ENCODE data around the gene ZNF496.
"Not testable (repeated sequence)": the region's sequence is repeated elsewhere in the genome, so short reads cannot be mapped to it uniquely, and the experiment has no call there.

The ZNF496 gene

DNA sequence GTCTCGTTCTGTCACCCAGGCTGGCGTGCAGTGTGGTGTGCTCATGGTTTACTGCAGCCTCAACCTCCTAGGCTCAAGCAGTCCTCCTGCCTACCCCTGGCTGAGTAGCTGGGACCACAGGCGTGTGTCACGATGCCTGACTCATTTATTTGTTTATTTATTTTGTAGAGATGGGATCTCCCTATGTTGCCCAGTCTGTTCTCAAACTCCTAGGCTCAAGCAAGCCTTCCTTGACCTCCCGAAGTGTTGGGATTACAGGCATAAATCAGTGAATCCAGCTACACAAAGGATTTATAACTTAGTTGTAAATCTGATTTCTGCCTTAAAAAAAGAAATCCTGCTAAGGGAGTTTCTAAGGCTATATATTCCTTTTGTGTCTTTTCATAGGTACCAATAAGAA lies 30.5 kb upstream of the ZNF496 start:
- no peak overlapping the region for H3K27ac ChIP-seq
- TF ChIP-seq CTCF (IDR thresholded peaks at IDR 0.05) (no peak), ZFX (IDR thresholded peaks at IDR 0.05; ENCODE audit: borderline replicate concordance) (no peak)

- no peak overlapping the region for H3K27ac ChIP-seq
- TF ChIP-seq CTCF (IDR thresholded peaks at IDR 0.05) = no peak
- TF ChIP-seq ZFX (IDR thresholded peaks at IDR 0.05; ENCODE audit: borderline replicate concordance) = no peak
Observed at GRCh38 chr1:247360991-247361731, 29.5 kb upstream of the ZNF496 start.

- TF ChIP-seq ZFX (IDR thresholded peaks at IDR 0.05; ENCODE audit: borderline replicate concordance) = no peak
- H3K27ac ChIP-seq = no peak overlapping the region
Observed at GRCh38 chr1:247360116-247360898, 28.6 kb upstream of the ZNF496 start.

- TF ChIP-seq ZFX (IDR thresholded peaks at IDR 0.05; ENCODE audit: borderline replicate concordance) (no peak), CTCF (IDR thresholded peaks at IDR 0.05) (no peak)
- H3K27ac ChIP-seq = no peak overlapping the region
Observed at GRCh38 chr1:247359559-247359958, 27.9 kb upstream of the ZNF496 start.

DNA sequence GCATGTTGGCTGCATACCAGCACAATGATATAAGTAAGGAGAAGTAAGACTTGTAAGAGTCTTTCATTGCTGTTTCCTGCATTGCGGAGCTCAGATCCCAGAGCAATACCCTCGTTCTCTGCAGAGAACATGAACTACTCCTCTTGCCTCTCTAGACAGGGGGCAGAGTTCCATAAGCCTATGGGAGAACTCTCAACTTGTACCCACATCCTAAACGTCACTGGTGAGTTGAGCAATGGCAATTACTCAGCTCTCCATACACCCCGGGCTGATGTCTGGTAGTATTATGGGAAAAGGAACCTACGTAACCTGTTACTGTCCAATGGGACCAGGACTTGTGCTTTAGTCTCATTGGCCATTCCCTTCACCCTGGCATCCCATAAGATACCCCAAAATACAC lies 27.3 kb upstream of the ZNF496 start:
- H3K27ac ChIP-seq = no peak overlapping the region
- TF ChIP-seq ZFX (IDR thresholded peaks at IDR 0.05; ENCODE audit: borderline replicate concordance) = no peak
- TF ChIP-seq CTCF (IDR thresholded peaks at IDR 0.05) = no peak

- TF ChIP-seq CTCF (IDR thresholded peaks at IDR 0.05) (no peak), ZFX (IDR thresholded peaks at IDR 0.05; ENCODE audit: borderline replicate concordance) (no peak)
- no peak overlapping the region for H3K27ac ChIP-seq
Observed at GRCh38 chr1:247357781-247358211, 26.1 kb upstream of the ZNF496 start.

GRCh38 chr1:247357052-247357780 lies 25.5 kb upstream of the ZNF496 start:
- TF ChIP-seq ZFX (IDR thresholded peaks at IDR 0.05; ENCODE audit: borderline replicate concordance) (no peak), CTCF (IDR thresholded peaks at IDR 0.05) (no peak)
- H3K27ac ChIP-seq = no peak overlapping the region

- H3K27ac ChIP-seq = not testable (repeated sequence)
Observed at GRCh38 chr1:247355160-247355559, 23.5 kb upstream of the ZNF496 start.
